HCT116 (cell line): Measurements from ENCODE around the gene EVC2. TPM values are rescaled to one million over a fixed set of nuclear protein-coding genes. Genes with fewer than 3 reads are reported as not detected.

Source experiments
- ATAC-seq: fragments of 200-7000 bp; cut with Tn5 transposase; 2 replicates; pipeline ENCODE4 v1.9.1; 2020; ENCODE audit warnings: mild to moderate bottlenecking, moderate library complexity
- BruUV-seq: library from RNA; stranded (reverse); fragments of 400-500 nt; replicated peaks from 2 replicates; lab custom pipeline; 2021; lab: Mats Ljungman, UMichigan
- CTCF ChIA-PET: fragments of 300-600 bp; sonication (Branson Sonifier 250); formaldehyde crosslinking; loops from one replicate; lab custom pipeline; 2021; ENCODE audit warnings: antibody characterized with exemption; lab: Charles Lee
- POLR2A ChIA-PET: fragments of 300-600, 350-600 bp; sonication (Branson Sonifier 250); formaldehyde crosslinking; loops from one replicate; lab custom pipeline; 2021; ENCODE audit warnings: antibody characterized with exemption; lab: Charles Lee
- RAD21 ChIA-PET, 2 experiments: fragments of 300-600 bp; sonication (Branson Sonifier 250); formaldehyde crosslinking; loops; one replicate each; lab custom pipeline; 2023; ENCODE audit warnings: low total read pairs in 2 of 2; ENCODE audit not compliant: uncharacterized antibody in 2 of 2, unreplicated experiment in 2 of 2, low non-redundant PET in 1 of 2; lab: Charles Lee
- DNase-seq: peaks from one replicate; pipeline ENCODE4 v3.0.0-alpha.2; 2010; ENCODE audit warnings: low read depth, low spot score
- H2AFZ ChIP-seq: fragments of 200-600 bp; shearing (Covaris generic), sonication (generic); 2 replicates; pipeline ENCODE4 v1.6.1; 2017; ENCODE audit warnings: low read depth, mixed run types, mixed read lengths, antibody characterized with exemption, low read length; ENCODE audit not compliant: poor library complexity, severe bottlenecking
- H3K27ac ChIP-seq: 2 replicates; pipeline ENCODE4 v1.5.1; 2012; ENCODE audit warnings: low read depth, low read length
- H3K27me3 ChIP-seq: fragments of 200-600 bp; sonication (generic); 2 replicates; pipeline ENCODE4 v1.6.1; 2016; ENCODE audit warnings: mixed run types, low read length, mixed read lengths; ENCODE audit not compliant: insufficient read depth
- H3K36me3 ChIP-seq, 2 experiments: fragments of 200-500 bp in 1 of 2; fragments of 200-600 bp in 1 of 2; sonication (Bioruptor generic) in 1 of 2; sonication (generic) in 1 of 2; 2 replicates each; pipeline versions ENCODE4 v1.5.1 to v1.6.1; 2014 to 2016; ENCODE audit warnings: low read length in 2 of 2, inconsistent platforms in 1 of 2, mixed read lengths in 1 of 2, mixed run types in 1 of 2; ENCODE audit not compliant: insufficient read depth in 2 of 2, control insufficient read depth in 1 of 2
- H3K4me1 ChIP-seq, 2 experiments: fragments of 200-600 bp in 1 of 2; sonication (generic) in 1 of 2; 2 replicates each; pipeline versions ENCODE4 v1.5.1 to v1.6.1; 2012 to 2017; ENCODE audit warnings: low read length in 2 of 2, inconsistent platforms in 1 of 2, mild to moderate bottlenecking in 1 of 2, mixed read lengths in 1 of 2, mixed run types in 1 of 2, moderate library complexity in 1 of 2; ENCODE audit not compliant: insufficient read depth in 2 of 2, control insufficient read depth in 1 of 2
- H3K4me2 ChIP-seq: fragments of 200-600 bp; sonication (generic); 2 replicates; pipeline ENCODE4 v1.6.1; 2017; ENCODE audit warnings: mixed run types, low read length, mixed read lengths
- H3K4me3 ChIP-seq, 2 experiments: fragments of 200-600 bp in 1 of 2; sonication (generic) in 1 of 2; replicated peaks in 1 of 2; 2 replicates each; pipeline ENCODE4 v1.5.1; 2011 to 2016; ENCODE audit warnings: low read length in 2 of 2, control low read depth in 1 of 2, low read depth in 1 of 2, mild to moderate bottlenecking in 1 of 2, mixed read lengths in 1 of 2, mixed run types in 1 of 2
- H3K79me2 ChIP-seq: fragments of 200-600 bp; sonication (generic); 2 replicates; pipeline ENCODE4 v1.6.1; 2017; ENCODE audit warnings: mild to moderate bottlenecking, mixed run types, low read length, moderate library complexity, mixed read lengths; ENCODE audit not compliant: insufficient read depth
- H3K9ac ChIP-seq: fragments of 200-600 bp; sonication (generic); 2 replicates; pipeline ENCODE4 v1.6.1; 2016; ENCODE audit warnings: low read length, mixed read lengths
- H3K9me2 ChIP-seq: fragments of 200-600 bp; sonication (generic), shearing (Covaris generic); 2 replicates; pipeline ENCODE4 v1.6.1; 2017; ENCODE audit warnings: mixed run types, mild to moderate bottlenecking, moderate library complexity; ENCODE audit not compliant: insufficient read depth
- H3K9me3 ChIP-seq, 2 experiments: fragments of 200-500 bp in 1 of 2; fragments of 200-600 bp in 1 of 2; sonication (Bioruptor generic) in 1 of 2; sonication (generic) in 1 of 2; 2 replicates each; pipeline ENCODE4 v1.6.1; 2014 to 2017; ENCODE audit warnings: low read length in 2 of 2, mixed read lengths in 2 of 2, inconsistent platforms in 1 of 2, low read depth in 1 of 2, mild to moderate bottlenecking in 1 of 2, mixed run types in 1 of 2, moderate library complexity in 1 of 2; ENCODE audit not compliant: control insufficient read depth in 1 of 2, insufficient read depth in 1 of 2
- H4K20me1 ChIP-seq: fragments of 200-600 bp; sonication (generic), shearing (Covaris generic); 2 replicates; pipeline ENCODE4 v1.6.1; 2017; ENCODE audit warnings: mixed run types, mild to moderate bottlenecking, moderate library complexity; ENCODE audit not compliant: insufficient read depth
- CEBPB ChIP-seq: IDR thresholded peaks from 2 replicates; pipeline ENCODE4 v1.6.1; 2012; ENCODE audit warnings: low read depth
- EGR1 ChIP-seq: IDR thresholded peaks from 2 replicates; pipeline ENCODE4 v1.6.1; 2012; ENCODE audit warnings: low read depth
- POLR2AphosphoS5 ChIP-seq: IDR thresholded peaks from 2 replicates; pipeline ENCODE4 v1.6.1; 2011; ENCODE audit warnings: mild to moderate bottlenecking, low read depth, low read length, moderate library complexity
- RAD21 ChIP-seq: IDR thresholded peaks from 2 replicates; pipeline ENCODE4 v1.6.1; 2012; ENCODE audit warnings: low read depth, mild to moderate bottlenecking
- SP1 ChIP-seq: IDR thresholded peaks from 2 replicates; pipeline ENCODE4 v1.6.1; 2012; ENCODE audit warnings: low read depth
- TCF7L2 ChIP-seq: IDR thresholded peaks from 2 replicates; pipeline ENCODE4 v1.7.0; 2011; ENCODE audit warnings: borderline replicate concordance, inconsistent platforms; ENCODE audit not compliant: insufficient read depth, insufficient read length; ENCODE audit errors: extremely low read depth
- ZBTB33 ChIP-seq: IDR thresholded peaks from 2 replicates; pipeline ENCODE4 v1.6.1; 2011; ENCODE audit warnings: mild to moderate bottlenecking, low read length, moderate library complexity; ENCODE audit not compliant: insufficient replicate concordance; ENCODE audit errors: extremely low read depth
- ZFX ChIP-seq: fragments of 450-650 bp; IDR thresholded peaks from 2 replicates; pipeline ENCODE4 v1.6.1; 2017
- ZNF274 ChIP-seq: fragments of 200-500 bp; sonication (Bioruptor generic); IDR thresholded peaks from 2 replicates; pipeline ENCODE4 v1.6.1; 2014; ENCODE audit warnings: mild to moderate bottlenecking, low read depth, low read length, inconsistent platforms
- intact Hi-C: fragments of 100-400 bp; cut with micrococcal nuclease; formaldehyde crosslinking; loops from 2 replicates; pipeline ENCODE4 v1.10.0; 2022
- total RNA-seq: library from RNA; stranded (reverse); gene quantifications from one replicate; pipeline ENCODE4 v1.2.1, GENCODE V29; 2021; ENCODE audit not compliant: unreplicated experiment
- TF ChIP-seq, protein P1 (sequence below): IDR thresholded peaks from 2 replicates; pipeline ENCODE4 v1.6.1; 2012

Gene EVC2
- total RNA-seq, 1 experiment from 2014 or later, result not detected

- H3K9me2 ChIP-seq, result no peaks in the 10 kb centered on the region
- peak overlapping the region; percentile 78 for H3K4me2 ChIP-seq
- H3K9me3 ChIP-seq, result no peaks in the 10 kb centered on the region
- H3K4me1 ChIP-seq, result peaks cover 10 to 42% of the 10 kb centered on the region in 2 experiments
- H4K20me1 ChIP-seq, result no peaks in the 10 kb centered on the region
- RAD21 ChIA-PET, result no interaction called here
- POLR2A ChIA-PET, result no interaction called here
- no peak overlapping the region for H2AFZ ChIP-seq
- no peaks in the 10 kb centered on the region for H3K79me2 ChIP-seq
- intact Hi-C loops, result no loop called here
- DNase-seq (no peak), ATAC-seq (no peak)
- no peak for TF ChIP-seq POLR2AphosphoS5
- TF ChIP-seq, protein P1, sequence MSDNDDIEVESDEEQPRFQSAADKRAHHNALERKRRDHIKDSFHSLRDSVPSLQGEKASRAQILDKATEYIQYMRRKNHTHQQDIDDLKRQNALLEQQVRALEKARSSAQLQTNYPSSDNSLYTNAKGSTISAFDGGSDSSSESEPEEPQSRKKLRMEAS, result no peak
- TF ChIP-seq RAD21, result no peak
- no peak for TF ChIP-seq SP1
- no peak for TF ChIP-seq TCF7L2
- no peak for TF ChIP-seq ZFX
- no peak for TF ChIP-seq EGR1
- no peak for TF ChIP-seq ZNF274
- no peak for TF ChIP-seq ZBTB33
- no peak for TF ChIP-seq CEBPB
- CTCF ChIA-PET, result no interaction called here
- H3K36me3 ChIP-seq, result no peaks in the 10 kb centered on the region
- no TSS peak for BruUV-seq
- H3K9ac ChIP-seq, result peak overlapping the region; percentile 67
- no peaks in the 10 kb centered on the region for H3K27me3 ChIP-seq
- peak overlapping the region in 1 of 2 experiments; percentile 53; a peak in 1 of 4 replicates for H3K4me3 ChIP-seq
- H3K27ac ChIP-seq, result no peak overlapping the region; the same call in 1 of the 2 replicates
Measured at GRCh38 chr4:5752376-5753184, 44.2 kb upstream of the EVC2 start.
